SKM-1 (cell line): Measurements from ENCODE around the gene CUX1.
"Not testable (repeated sequence)": the region's sequence is repeated elsewhere in the genome, so short reads cannot be mapped to it uniquely, and the experiment has no call there.

ENCODE experiments used
- DNase-seq: peaks from one replicate; lab custom pipeline; 2025; ENCODE audit not compliant: unreplicated experiment; lab: John Stamatoyannopoulos, UW

CUX1 gene

GRCh38 chr7:102125127-102125596 lies 307.7 kb downstream of the CUX1 start:
- no peak for DNase-seq

GRCh38 chr7:102128303-102128702 lies 310.9 kb downstream of the CUX1 start:
- DNase-seq: no peak

DNA sequence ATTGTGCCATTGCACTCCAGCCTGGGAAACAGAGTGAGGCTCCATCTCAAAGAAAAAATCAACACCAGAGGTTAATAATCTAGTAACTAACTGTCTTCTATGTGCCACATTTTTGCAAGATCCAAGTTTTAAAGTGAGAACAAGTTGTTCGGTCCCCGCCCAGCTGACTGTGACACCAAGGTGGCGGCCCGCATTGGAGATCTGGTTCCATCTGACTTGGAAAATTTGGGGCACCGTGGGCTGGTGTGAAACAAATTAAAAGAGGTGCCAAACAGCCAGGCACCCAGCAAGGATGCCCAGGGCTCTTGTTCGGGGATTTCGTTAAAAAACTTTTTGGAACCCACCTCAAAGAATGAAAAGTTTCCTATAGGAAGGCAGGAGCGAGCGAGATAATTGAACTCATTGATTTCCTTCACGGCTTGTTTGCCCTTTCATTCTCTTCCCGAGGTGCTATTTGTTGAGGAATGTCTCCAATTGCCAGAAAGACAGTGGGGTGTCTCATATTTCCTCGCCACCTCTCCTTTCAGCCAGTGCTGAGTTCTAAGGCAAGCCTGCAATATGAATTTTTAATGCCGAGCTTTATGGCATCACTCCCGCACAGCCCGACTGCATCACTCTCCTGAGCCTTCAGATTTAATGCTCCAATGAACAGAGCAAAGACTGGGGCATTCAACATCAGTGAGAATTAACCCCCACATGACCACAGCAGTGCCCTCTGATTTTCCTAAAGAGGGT lies 312.4 kb downstream of the CUX1 start:
- no peak for DNase-seq

GRCh38 chr7:102132209-102132752 lies 314.9 kb downstream of the CUX1 start:
- no peak for DNase-seq

GRCh38 chr7:102138676-102139075 lies 321.2 kb downstream of the CUX1 start:
- DNase-seq: no peak

GRCh38 chr7:102140952-102141370 lies 323.5 kb downstream of the CUX1 start:
- DNase-seq: peak; percentile 42

- not testable (repeated sequence) for DNase-seq
Measured at GRCh38 chr7:102142433-102142832, 325.0 kb downstream of the CUX1 start.

GRCh38 chr7:102146122-102146521 lies 328.7 kb downstream of the CUX1 start:
- DNase-seq: no peak

DNA sequence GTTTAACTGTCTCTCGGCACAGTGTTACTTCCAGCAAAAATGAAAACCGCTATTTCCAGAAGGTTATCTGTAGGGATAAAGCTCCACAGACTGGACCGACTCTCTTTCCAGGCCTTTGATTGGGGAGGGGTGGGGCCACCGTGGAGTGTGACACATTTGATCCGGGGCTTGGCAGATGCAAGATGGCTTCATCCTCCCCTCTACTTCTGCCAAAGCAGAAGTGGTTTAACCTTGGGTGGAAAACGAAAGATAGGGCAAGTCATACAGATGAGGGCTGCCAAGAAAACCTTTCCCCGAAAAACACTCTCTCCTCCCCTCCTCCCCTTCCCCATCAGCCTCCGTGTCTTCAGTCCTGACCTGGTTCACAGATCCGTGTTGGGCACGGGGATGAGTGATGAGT lies 329.6 kb downstream of the CUX1 start:
- DNase-seq: no peak

GRCh38 chr7:102148799-102149198 lies 331.4 kb downstream of the CUX1 start:
- no peak for DNase-seq

- DNase-seq: no peak
Measured at GRCh38 chr7:102149416-102149815, 332.0 kb downstream of the CUX1 start.

DNA sequence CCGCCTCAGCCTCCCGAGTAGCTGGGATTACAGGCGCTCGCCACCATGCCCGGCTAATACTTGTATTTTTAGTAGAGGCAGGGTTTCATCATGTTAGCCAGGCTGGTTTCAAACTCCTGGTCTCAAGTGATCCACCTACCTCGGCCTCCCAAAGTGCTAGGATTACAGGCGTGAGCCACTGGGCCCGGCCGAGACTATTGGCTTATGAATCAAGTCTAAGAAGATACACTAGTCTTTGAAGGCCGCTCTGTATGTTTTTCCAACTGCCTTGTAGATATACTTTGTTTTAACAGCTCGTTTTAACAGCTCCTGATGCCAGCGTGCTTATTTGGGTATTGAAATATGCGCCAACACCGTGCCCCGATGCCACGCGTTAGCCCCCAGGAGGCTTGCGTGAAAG lies 332.8 kb downstream of the CUX1 start:
- no peak for DNase-seq

DNA sequence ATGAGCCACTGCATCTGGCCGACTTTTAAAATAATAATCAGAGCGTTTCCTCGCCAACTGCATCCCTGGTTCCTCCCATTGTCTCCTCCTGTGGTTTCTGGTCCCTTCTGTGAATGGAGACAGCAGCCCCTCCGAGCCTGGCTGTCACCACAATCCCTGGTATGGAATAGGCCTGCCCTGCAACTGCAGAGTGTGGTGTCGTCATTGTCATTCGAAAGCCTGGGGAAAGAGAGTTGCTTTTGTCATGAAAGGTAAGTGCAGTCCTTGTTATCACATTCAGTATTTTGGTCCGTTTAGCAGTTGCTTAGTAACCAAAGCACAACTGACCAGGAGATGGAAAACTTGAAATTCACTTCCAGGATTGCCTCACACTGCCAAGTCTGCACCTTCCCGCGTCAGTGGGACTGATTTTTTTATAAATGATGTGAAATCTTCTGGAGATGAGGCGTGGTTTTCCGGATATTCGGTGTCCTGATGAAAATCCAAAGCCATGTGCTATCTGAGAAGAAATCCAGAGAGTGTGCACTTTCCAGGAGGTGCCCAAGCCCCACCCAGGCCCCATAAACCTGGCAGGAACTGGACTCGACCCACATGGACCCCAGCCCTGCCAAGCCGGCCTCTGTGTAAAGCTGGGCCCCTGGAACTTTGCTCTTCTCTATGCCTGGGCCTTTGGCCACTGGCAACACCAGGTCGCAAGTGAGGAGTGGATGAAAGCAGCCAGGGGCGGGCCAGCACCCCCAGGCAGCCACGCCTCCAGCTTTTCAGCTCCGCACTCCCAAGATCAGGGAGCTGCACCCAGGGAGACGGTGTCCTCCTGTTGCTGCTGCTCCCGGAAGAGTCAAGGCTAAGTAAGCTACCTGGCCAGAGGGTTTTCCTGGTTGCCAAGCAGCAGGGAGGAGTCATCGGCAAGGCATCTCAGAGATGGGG lies 335.5 kb downstream of the CUX1 start:
- DNase-seq: no peak

GRCh38 chr7:102153599-102153946 lies 336.1 kb downstream of the CUX1 start:
- no peak for DNase-seq

- DNase-seq: no peak
Measured at GRCh38 chr7:102154425-102154824, 337.0 kb downstream of the CUX1 start.

DNA sequence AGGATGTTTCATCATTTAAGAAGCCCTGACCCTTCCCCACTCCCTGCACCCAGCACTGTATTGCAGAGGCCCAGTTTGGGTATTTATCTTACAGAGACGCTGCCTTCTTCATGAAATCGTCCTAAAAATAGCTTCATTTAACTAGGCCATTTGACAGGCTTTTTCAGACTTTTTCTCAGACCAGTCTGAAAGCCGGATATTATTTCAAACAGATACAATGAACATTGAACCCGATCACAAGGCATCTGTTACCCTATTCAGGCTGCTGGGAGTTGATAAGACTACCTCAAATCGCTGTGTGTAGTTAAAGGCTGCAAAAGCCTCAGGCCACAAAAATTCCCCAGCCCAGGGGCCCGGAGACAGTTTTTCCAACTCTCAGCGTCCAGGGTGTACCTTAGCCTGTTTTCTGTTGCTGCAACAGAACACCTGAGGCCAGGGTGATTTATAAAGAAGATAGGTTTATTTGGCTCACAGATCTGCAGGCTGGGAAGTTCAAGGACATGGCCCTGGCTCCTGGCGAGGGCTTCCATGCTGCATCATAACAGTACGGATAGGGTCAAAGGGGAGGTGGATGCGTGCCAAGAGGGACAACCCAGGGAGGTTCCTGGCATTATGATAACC lies 338.5 kb downstream of the CUX1 start:
- no peak for DNase-seq

DNA sequence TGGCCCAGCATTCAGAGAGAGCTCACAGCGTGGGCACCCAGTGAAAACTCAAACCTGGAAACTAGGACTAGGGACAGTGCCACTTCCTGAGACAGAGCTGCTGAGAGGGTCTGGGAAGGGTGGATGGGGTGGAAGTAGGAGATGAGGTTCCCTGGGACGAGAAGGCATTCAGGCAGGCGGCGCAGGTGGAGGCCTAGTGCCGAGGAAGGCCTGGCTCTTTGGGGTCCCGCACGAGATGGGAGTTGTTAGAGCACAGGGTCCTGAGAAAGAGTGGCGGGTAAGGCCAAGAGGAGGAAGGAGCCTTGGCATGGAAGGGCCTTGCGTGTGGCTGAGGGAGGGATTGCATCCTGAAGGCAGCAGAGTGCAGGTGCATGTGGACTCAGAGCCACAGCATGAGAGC lies 339.4 kb downstream of the CUX1 start:
- no peak for DNase-seq

DNA sequence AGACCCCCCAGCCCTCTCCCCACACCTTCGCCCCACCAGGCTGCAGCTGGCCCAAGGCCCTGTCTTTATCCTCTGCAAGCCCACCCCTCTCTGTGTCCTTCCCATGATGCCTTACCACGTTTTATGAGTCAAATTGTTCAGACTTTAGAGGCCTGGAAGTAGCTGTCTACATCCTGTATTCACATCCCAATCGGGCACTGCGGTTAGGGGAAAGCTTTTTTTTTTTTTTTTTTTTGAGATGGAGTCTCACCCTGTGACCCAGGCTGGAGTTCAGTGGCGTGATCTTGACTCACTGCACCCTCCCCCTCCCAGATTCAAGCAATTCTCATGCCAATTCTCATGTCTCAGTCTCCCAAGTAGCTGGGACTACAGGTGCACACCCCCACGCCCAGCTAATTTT lies 347.7 kb downstream of the CUX1 start:
- DNase-seq: no peak

DNA sequence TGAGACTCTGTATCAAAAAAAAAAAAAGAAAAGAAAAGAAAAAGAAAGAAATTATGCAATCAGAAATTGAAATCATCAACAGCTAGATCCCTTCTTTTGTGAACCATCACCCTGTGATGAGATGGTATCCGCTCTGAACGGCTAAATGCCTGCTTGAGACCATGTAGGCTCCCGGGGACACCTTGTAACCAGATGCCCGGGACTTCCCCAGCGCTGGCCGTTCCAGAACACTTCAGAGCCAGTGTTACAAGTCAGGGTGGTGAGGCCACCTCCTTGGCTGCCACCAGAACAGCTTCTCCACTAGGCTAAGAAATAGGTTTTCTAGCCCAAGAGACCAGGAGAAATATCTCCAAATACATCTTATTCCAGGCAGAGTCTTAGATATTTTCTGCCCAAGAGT lies 349.8 kb downstream of the CUX1 start:
- no peak for DNase-seq

DNA sequence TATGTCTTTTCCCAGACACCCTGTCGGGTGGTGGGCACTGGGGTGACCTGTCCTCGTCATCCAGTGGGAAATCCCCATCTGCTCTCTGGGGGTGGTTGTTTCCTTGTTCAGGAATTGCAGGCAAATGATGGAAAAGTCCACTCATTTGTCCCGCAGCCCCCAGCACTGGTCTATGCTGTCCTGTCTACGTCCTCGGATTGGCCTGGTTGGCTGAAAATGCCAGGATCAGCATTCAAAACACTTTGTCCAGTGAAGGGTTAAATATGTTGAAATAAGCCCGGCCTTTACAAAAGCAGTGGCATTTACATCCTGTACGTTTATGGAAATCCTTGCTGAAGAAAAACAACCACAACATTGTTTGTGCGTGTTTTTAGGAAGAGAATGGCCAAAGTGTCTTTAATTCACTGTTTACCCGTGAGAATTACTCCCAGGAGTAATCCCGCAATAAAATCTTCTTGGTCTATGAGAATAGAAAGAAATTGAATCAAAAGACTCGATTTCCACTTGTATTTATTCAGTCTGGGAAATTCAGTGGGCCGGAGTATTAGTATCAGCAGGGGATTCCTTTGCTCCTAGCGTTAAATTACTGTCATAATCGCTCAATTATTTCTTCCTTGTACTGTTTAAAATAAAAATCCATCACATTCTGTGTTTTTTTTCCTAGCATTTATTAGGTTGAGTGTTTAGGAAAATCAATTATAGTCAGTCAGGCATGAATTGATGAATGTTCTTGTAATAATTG lies 352.4 kb downstream of the CUX1 start:
- DNase-seq: no peak
